Measurements from ENCODE around the gene SLCO4C1. TPM values are rescaled to one million over a fixed set of nuclear protein-coding genes. Genes with fewer than 3 reads are reported as not detected.

SLCO4C1 gene
- total RNA-seq, 2 experiments from 2014 or later: 0.25 to 0.42 TPM

GRCh38 chr5:102231693-102232619, 64.1 kb downstream of the SLCO4C1 start:
- Mint-ChIP-seq H3K9me3 (no peaks in the 10 kb centered on the region), H3K36me3 (ENCODE audit: low read depth) (no peaks in the 10 kb centered on the region), H3K27ac (no peak overlapping the region), H3K27me3 (peaks cover 2% of the 10 kb centered on the region), H3K4me1 (peaks cover 14% of the 10 kb centered on the region), H3K4me3 (no peak overlapping the region)
- no peak for DNase-seq
- POLR2A ChIA-PET: no interaction called here
- CTCF ChIA-PET: interaction anchor here (0.7 to 1.0 kb wide), 2 partner anchors 16 to 64 kb away, joined by 3 read pairs; partner anchors contain the start of gene SLCO4C1

DNA sequence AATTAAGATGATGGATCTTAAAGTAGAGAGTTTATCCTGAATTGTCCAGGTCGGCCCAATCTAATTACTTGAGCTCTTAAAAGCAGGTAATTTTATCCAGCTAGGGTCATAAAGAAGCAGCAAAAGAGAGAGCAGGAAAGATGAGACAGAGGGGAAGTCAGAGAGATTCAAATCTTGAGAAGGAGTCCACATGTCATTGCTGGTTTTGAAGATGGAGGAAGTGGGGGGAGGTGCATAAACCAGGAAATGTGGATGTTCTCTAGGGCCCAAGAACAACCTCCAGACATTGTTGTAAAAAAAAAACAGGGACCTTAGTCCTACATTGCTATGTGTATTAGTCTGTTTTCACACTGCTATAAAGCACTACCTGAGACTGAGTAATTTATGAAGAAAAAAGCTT, 66.4 kb downstream of the SLCO4C1 start:
- H3K4me3 Mint-ChIP-seq: no peak overlapping the region
- peak overlapping the region; percentile 15 for H3K27ac Mint-ChIP-seq
- H3K4me1 Mint-ChIP-seq: peaks cover 14% of the 10 kb centered on the region
- H3K27me3 Mint-ChIP-seq: peaks cover 2% of the 10 kb centered on the region
- no peaks in the 10 kb centered on the region for H3K36me3 Mint-ChIP-seq (ENCODE audit: low read depth)
- no peaks in the 10 kb centered on the region for H3K9me3 Mint-ChIP-seq
- DNase-seq: no peak
- ChIA-PET POLR2A (no interaction called here), CTCF (no interaction called here)

- H3K4me3 Mint-ChIP-seq: no peak overlapping the region
- CTCF ChIA-PET: no interaction called here
- POLR2A ChIA-PET: no interaction called here
Observed at GRCh38 chr5:102226321-102226720, 69.8 kb downstream of the SLCO4C1 start.

GRCh38 chr5:102223542-102224477, 72.3 kb downstream of the SLCO4C1 start:
- no peaks in the 10 kb centered on the region for H3K9me3 Mint-ChIP-seq
- no peaks in the 10 kb centered on the region for H3K36me3 Mint-ChIP-seq (ENCODE audit: low read depth)
- no peak overlapping the region for H3K27ac Mint-ChIP-seq
- no peaks in the 10 kb centered on the region for H3K4me1 Mint-ChIP-seq
- H3K27me3 Mint-ChIP-seq: peaks cover 13% of the 10 kb centered on the region
- POLR2A ChIA-PET: no interaction called here
- no peak overlapping the region for H3K4me3 Mint-ChIP-seq
- CTCF ChIA-PET: no interaction called here
- peak; percentile 19 for DNase-seq

More at GRCh38 chr5:102226321-102226720, 69.8 kb downstream of the SLCO4C1 start:
- Mint-ChIP-seq H3K4me1 (peaks cover 11% of the 10 kb centered on the region), H3K27me3 (peaks cover 5% of the 10 kb centered on the region), H3K36me3 (ENCODE audit: low read depth) (no peaks in the 10 kb centered on the region), H3K27ac (no peak overlapping the region), H3K9me3 (no peaks in the 10 kb centered on the region)
- DNase-seq: no peak

GRCh38 chr5:102222772-102223171, 73.3 kb downstream of the SLCO4C1 start:
- no peak overlapping the region for H3K27ac Mint-ChIP-seq
- no peaks in the 10 kb centered on the region for H3K9me3 Mint-ChIP-seq
- ChIA-PET CTCF (interaction anchor here (0.6 kb wide), 1 partner anchor 26 kb away, joined by 3 read pairs; no protein-coding TSS in a partner anchor), POLR2A (no interaction called here)
- no peak overlapping the region for H3K4me3 Mint-ChIP-seq
- H3K4me1 Mint-ChIP-seq: no peaks in the 10 kb centered on the region
- no peak for DNase-seq
- no peaks in the 10 kb centered on the region for H3K36me3 Mint-ChIP-seq (ENCODE audit: low read depth)
- peaks cover 11% of the 10 kb centered on the region for H3K27me3 Mint-ChIP-seq

DNA sequence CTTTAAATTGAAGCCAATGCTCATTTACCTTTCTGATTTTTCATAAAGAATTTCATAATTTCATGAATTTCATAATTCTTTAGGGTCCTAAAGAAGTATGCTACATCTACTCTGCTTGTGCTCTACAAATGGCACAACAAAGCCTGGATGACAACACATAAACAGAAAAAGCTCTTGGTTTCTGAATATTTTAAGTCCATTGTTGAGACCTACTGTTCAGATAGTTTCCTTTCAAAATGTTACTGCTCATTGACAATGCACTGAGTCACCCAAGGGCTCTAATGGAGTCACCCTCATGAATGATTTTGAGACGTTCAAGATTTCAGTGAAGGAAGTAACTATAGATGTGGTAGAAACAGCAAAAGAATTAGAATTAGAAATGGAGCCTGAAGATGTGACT, 74.1 kb downstream of the SLCO4C1 start:
- CTCF ChIA-PET: no interaction called here
- H3K9me3 Mint-ChIP-seq: no peaks in the 10 kb centered on the region
- no peak for DNase-seq
- no peaks in the 10 kb centered on the region for H3K4me1 Mint-ChIP-seq
- POLR2A ChIA-PET: no interaction called here
- H3K36me3 Mint-ChIP-seq (ENCODE audit: low read depth): no peaks in the 10 kb centered on the region
- H3K27me3 Mint-ChIP-seq: peaks cover 11% of the 10 kb centered on the region
- H3K27ac Mint-ChIP-seq: no peak overlapping the region
- no peak overlapping the region for H3K4me3 Mint-ChIP-seq

DNA sequence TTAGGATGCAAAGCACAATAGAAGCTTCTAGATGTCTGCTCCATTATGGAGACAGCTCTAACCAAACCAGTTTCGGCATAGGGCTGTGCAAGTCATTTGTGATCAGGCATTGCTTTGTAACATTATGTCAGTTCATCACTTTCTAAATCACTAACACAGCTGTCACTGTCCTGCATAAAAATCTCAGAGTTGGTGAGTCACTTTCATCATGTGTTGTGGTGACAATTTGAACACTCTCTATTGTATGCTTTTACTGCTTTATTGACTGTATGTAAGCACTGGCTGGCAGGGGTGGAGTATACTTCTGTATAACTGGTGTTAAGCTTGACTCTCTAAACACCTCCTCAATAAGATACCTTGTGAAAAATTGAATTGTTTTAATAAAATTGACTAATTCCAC, 77.9 kb downstream of the SLCO4C1 start:
- no peaks in the 10 kb centered on the region for H3K4me1 Mint-ChIP-seq
- CTCF ChIA-PET: no interaction called here
- H3K4me3 Mint-ChIP-seq: no peak overlapping the region
- DNase-seq: no peak
- POLR2A ChIA-PET: no interaction called here
- H3K36me3 Mint-ChIP-seq (ENCODE audit: low read depth): no peaks in the 10 kb centered on the region
- peaks cover 11% of the 10 kb centered on the region for H3K27me3 Mint-ChIP-seq
- H3K27ac Mint-ChIP-seq: no peak overlapping the region
- H3K9me3 Mint-ChIP-seq: no peaks in the 10 kb centered on the region

GRCh38 chr5:102216678-102217077, 79.4 kb downstream of the SLCO4C1 start:
- Mint-ChIP-seq H3K4me1 (no peaks in the 10 kb centered on the region), H3K4me3 (no peak overlapping the region), H3K27ac (no peak overlapping the region), H3K27me3 (peaks cover 8% of the 10 kb centered on the region), H3K9me3 (no peaks in the 10 kb centered on the region), H3K36me3 (ENCODE audit: low read depth) (no peaks in the 10 kb centered on the region)
- POLR2A ChIA-PET: no interaction called here
- DNase-seq: no peak
- CTCF ChIA-PET: interaction anchor here (0.6 kb wide), 1 partner anchor 1055 kb away, joined by 3 read pairs; no protein-coding TSS in a partner anchor

DNA sequence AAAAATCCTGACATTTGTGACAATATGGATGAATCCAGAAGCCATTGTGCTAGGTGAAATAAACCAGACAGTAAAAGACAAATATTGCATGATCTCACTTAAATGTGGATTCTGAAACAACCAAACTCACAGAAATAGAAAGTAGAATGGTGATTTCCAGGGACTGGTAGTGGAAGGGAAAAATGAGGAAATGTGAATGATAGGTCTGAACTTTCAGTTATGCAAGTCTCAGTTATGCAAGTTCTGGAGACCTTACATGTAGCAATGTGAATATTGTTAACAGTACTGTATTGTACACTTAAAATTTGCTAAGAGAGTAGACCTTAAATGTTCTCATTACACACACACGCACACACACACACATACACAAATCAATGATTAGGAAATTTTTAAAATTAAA, 84.9 kb downstream of the SLCO4C1 start:
- POLR2A ChIA-PET: no interaction called here
- no peak for DNase-seq
- Mint-ChIP-seq H3K27ac (no peak overlapping the region), H3K9me3 (no peaks in the 10 kb centered on the region), H3K36me3 (ENCODE audit: low read depth) (no peaks in the 10 kb centered on the region), H3K4me1 (no peaks in the 10 kb centered on the region), H3K27me3 (no peaks in the 10 kb centered on the region), H3K4me3 (no peak overlapping the region)
- CTCF ChIA-PET: no interaction called here

DNA sequence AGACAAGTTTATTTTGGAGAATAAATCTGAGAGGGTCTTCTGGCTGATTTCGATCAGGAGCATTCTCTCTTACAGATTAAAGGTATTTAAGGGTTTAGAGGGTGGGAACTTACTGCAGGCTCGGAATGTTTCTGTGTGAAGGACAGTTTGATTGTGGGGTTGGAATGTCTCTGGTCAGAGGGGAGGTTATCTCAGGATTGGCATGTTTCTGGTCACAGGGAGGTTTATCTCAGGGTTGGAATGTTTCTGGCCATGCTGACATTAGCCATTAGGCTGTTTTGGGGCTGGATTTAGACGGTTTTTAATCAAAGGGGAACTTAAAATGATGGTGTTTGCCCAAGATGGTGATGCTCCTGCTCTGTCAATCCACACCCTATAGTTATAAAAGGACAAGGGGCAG, 95.2 kb downstream of the SLCO4C1 start:
- no peaks in the 10 kb centered on the region for H3K27me3 Mint-ChIP-seq
- ChIA-PET POLR2A (no interaction called here), CTCF (no interaction called here)
- DNase-seq: no peak
- H3K9me3 Mint-ChIP-seq: no peaks in the 10 kb centered on the region
- H3K36me3 Mint-ChIP-seq (ENCODE audit: low read depth): no peaks in the 10 kb centered on the region
- no peak overlapping the region for H3K4me3 Mint-ChIP-seq
- H3K4me1 Mint-ChIP-seq: no peaks in the 10 kb centered on the region
- H3K27ac Mint-ChIP-seq: no peak overlapping the region

DNA sequence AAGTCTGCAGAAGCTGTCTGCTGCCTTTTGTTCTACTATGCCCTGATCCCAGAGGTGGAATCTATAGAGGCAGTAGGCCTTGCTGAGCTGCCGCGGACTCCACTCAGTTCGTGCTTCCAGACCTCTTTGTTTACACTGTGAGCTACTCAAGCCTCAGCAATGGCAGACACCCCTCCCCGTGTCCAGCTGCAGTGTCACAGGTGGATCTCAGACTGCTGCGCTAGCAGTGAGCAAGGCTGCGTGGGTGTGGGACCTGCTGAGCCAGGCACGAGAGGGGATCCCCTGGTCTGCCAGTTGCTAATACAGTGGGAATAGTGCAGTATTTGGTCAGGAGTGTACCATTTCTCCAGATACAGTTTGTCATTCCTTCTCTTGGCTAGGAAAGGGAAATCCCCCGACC, 99.6 kb downstream of the SLCO4C1 start:
- no peak overlapping the region for H3K4me3 Mint-ChIP-seq
- H3K36me3 Mint-ChIP-seq (ENCODE audit: low read depth): no peaks in the 10 kb centered on the region
- no peaks in the 10 kb centered on the region for H3K27me3 Mint-ChIP-seq
- DNase-seq: no peak
- H3K27ac Mint-ChIP-seq: no peak overlapping the region
- H3K4me1 Mint-ChIP-seq: no peaks in the 10 kb centered on the region
- POLR2A ChIA-PET: no interaction called here
- CTCF ChIA-PET: interaction anchor here (0.8 kb wide), 1 partner anchor 26 kb away, joined by 3 read pairs; no protein-coding TSS in a partner anchor
- H3K9me3 Mint-ChIP-seq: no peaks in the 10 kb centered on the region
